Mucosa of stomach (tissue), 1 donor: ENCODE results near the gene MGAT4B.
A peak's percentile ranks its signal among the peaks of the same experiment; 100 is the strongest.

Source experiments
- H3K27me3 ChIP-seq: one replicate; pipeline ENCODE4 v1.7.0; 2013; ENCODE audit warnings: mild to moderate bottlenecking, low read length; ENCODE audit not compliant: control insufficient read depth, insufficient read depth
- H3K36me3 ChIP-seq: one replicate; pipeline ENCODE4 v1.7.0; 2013; ENCODE audit warnings: low read length; ENCODE audit not compliant: control insufficient read depth, insufficient read depth
- H3K4me1 ChIP-seq: one replicate; pipeline ENCODE4 v1.7.0; 2013; ENCODE audit warnings: mild to moderate bottlenecking, low read length; ENCODE audit not compliant: control insufficient read depth, insufficient read depth
- H3K4me3 ChIP-seq: one replicate; pipeline ENCODE4 v1.7.0; 2013; ENCODE audit warnings: low read length
- H3K9ac ChIP-seq: one replicate; pipeline ENCODE4 v1.7.0; 2013; ENCODE audit warnings: mild to moderate bottlenecking, low read length, moderate library complexity
- H3K9me3 ChIP-seq: one replicate; pipeline ENCODE4 v1.7.0; 2013; ENCODE audit warnings: mild to moderate bottlenecking, low read length, moderate library complexity; ENCODE audit not compliant: control insufficient read depth
- donor health status: Pancreatic carcinoma.

The MGAT4B gene

DNA sequence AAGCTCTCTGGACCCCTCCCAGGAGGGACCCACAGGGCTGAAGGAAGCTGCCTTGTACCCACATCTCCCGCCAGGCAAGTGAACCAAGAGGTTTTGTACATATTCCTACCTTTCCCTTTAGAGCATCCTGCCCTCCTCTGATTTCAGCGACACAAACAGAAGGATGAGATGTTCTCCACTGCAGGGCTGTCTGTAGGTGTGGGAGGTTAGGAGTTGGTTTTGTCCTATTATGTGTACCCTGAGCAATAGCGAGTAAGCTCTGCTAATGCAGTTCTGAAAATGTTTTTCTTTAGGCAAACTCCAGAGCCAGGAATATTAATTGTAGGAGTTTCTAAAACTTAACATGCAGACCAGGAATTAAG is 27.0 kb upstream of the MGAT4B start:
- Histone ChIP-seq H3K9ac (no peak overlapping the region), H3K4me3 (no peak overlapping the region), H3K4me1 (peaks cover 16% of the 10 kb centered on the region), H3K9me3 (no peaks in the 10 kb centered on the region), H3K27me3 (no peaks in the 10 kb centered on the region), H3K36me3 (peaks cover 52% of the 10 kb centered on the region)

DNA sequence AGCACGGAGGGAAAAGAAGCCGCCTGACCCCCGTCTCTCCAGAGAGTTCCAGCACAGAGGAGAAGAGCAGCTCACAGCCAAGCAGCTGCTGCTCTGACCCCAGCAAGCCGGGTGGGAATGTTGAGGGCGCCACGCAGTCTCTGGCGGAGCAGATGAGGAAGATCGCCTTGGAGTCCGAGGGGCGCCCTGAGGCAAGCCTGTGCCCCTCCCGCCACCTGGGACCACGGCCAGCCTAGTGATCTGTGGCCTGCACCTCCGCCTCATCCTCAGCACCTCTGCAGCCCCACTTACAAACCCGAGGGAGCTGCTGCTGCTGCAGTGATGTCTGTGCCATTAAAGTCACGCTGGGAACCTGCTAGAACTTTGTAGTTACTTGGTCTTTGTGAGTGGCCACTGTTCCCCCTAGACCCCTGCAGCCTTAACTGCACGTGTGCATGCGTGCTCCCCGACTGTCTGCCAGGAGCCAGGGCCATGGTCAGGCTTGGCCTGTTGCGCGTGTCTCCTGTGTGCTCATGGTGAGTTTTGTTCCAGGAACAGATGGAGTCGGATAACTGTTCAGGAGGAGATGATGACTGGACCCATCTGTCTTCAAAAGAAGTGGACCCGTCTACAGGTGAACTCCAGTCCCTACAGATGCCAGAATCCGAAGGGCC is 26.5 kb upstream of the MGAT4B start:
- Histone ChIP-seq H3K4me1 (peaks cover 16% of the 10 kb centered on the region), H3K9me3 (no peaks in the 10 kb centered on the region), H3K27me3 (no peaks in the 10 kb centered on the region), H3K36me3 (peaks cover 53% of the 10 kb centered on the region), H3K4me3 (no peak overlapping the region), H3K9ac (no peak overlapping the region)

DNA sequence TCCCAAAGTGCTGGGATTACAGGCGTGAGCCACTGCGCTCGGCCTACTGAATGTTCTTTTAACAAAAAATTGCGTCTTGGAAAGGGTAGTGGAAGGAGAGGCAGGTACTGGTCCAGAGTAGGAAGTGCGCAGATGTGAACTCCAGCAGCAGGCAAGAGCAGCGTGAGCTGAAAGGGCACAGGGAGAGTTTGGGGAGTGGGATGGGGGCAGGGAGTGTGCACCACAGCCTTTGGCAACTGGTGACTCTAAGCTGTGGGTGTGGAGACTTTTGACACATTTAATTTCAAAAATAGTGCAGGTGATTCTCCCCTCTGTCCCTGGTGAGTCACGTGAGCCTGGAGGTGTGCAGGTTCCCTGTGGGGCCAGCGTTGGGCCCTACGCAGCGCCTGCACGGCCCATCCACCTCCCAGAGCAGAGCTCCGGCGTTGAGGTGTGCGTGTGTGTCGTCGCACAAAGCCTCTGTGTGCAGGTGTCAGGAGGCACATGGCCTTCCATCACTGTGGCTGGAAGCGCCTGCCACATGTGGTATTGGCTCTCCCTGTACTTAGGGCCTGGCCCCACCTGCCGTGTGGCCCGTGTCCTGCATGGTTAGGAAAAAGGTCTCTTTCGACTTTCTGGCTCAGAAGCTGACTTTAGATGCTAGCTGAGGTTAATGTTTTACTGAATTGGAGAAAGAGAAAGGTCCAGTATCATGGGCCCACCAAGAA is 25.5 kb upstream of the MGAT4B start:
- H3K9ac ChIP-seq = no peak overlapping the region
- no peak overlapping the region for H3K4me3 ChIP-seq
- no peaks in the 10 kb centered on the region for H3K9me3 ChIP-seq
- peaks cover 43% of the 10 kb centered on the region for H3K36me3 ChIP-seq
- no peaks in the 10 kb centered on the region for H3K27me3 ChIP-seq
- H3K4me1 ChIP-seq = peaks cover 13% of the 10 kb centered on the region

DNA sequence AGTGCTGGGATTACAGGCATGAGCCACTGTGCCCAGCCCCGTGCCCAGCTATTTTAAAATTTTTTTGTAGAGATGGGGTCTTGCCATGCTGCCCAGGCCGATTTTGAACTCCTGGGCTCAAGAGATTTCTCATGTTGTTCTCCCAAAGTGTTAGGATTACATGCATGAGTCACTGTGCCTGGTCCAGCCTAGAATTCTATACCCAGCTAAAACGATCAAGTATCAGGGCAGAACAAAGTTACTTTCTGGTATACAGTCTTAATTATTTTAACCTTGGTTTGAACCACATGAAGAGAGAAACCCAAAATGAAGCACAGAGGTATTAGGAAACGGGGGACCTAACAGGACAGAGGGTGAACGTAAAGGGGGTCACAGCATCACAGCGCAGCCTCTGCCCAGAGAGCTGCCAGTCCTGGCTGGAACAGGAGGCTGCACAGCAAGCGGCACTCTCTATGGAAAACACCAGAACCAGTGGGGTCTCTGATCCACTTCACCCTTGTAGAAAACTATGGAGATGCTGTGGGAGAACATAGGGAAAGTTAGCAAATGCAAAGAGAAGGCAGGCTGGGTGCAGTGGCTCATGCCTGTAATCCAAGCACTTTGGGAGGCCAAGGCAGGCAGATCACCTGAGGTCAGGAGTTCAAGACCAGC is 24.3 kb upstream of the MGAT4B start:
- Histone ChIP-seq H3K4me1 (peaks cover under 1% of the 10 kb centered on the region), H3K36me3 (peaks cover 39% of the 10 kb centered on the region), H3K4me3 (no peak overlapping the region), H3K9ac (no peak overlapping the region), H3K27me3 (no peaks in the 10 kb centered on the region), H3K9me3 (no peaks in the 10 kb centered on the region)

DNA sequence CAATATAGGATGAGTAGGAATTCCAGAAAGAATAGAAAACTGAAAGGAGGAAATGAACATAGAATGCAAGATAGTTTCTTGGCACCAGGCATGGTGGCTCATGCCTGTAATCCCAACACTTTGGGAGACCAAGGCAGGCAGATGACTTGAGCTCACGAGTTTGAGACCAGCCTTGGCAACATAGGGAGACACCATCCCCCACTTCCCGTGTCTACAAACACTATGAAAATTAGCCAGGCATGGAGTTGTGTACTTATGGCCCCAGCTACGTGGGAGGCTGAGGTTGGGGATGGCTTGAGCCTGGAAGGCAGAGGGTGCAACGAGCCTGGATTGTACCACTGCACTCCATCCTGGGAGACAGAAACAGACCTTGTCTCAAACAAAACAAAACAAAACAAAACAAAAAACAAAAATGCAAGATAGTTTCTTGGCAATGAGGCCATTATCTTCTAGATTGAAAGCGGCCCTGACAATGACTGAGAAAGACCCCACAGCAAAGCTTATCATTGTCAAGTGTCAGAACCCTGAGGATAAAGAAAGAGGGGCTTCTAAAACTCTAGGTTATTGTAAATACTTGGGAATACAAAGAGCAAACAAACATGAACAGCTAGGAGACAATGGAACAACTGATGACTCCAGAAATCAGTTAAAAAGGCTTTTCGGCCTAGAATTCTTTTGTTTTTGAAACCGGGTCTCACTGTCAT is 23.2 kb upstream of the MGAT4B start:
- Histone ChIP-seq H3K27me3 (no peaks in the 10 kb centered on the region), H3K4me3 (no peak overlapping the region), H3K36me3 (peaks cover 45% of the 10 kb centered on the region), H3K4me1 (peaks cover 7% of the 10 kb centered on the region), H3K9me3 (no peaks in the 10 kb centered on the region), H3K9ac (no peak overlapping the region)

DNA sequence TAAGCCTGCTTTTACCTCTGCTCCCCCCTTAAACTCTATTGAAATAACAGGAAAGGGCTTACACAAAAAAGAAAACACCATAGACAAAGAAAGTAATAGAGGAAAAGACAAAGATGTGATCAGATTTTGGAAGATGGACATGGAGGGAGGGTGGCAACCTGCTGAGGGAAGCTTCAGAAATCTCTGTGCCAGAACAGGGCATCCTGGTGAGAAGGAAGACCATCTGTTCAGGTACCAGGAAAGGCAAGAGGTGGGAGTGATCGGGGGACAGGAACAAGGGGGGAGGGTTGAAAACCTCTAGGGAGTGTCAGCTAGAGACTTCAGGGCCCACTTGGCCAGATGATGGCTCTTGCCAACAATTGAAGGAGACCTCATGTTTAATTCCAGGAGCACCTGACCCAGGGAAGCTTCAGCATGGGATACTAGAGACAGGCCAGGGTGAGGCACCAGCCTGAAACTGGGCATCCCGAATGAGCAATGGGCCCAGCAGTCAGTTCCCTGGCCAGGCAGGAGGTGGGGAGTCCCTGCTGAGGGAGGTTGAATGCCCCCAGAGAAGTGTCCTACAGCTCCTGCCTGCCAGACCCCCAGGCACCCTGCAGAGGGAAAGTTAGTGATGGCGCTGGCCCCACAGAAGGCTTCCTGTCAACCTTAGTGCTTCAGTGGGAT is 22.2 kb upstream of the MGAT4B start:
- Histone ChIP-seq H3K36me3 (peaks cover 44% of the 10 kb centered on the region), H3K4me1 (peaks cover 17% of the 10 kb centered on the region), H3K9ac (peak overlapping the region; percentile 14), H3K4me3 (no peak overlapping the region), H3K9me3 (no peaks in the 10 kb centered on the region), H3K27me3 (no peaks in the 10 kb centered on the region)

DNA sequence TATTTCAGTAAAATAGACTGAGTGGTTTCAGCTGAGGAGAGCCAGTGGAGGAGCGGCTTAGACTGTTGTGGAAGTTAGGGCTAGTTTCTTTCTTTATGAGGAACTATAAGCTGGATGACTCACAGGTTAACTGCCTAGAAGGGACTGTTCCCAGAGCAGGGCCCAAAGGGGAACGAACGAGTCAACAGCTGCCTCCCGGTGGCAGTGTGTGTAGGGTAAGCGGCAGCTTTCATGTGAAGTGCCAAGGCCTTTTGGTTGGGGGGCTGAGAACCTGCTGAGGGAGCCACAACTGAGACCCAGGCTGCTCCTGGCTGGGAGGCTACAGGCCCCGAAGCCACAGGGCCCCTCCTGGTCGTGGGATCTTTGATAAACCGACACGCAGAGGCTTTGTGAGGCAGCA is 21.0 kb upstream of the MGAT4B start:
- Histone ChIP-seq H3K4me1 (peaks cover 29% of the 10 kb centered on the region), H3K27me3 (no peaks in the 10 kb centered on the region), H3K4me3 (no peak overlapping the region), H3K9ac (no peak overlapping the region), H3K9me3 (no peaks in the 10 kb centered on the region), H3K36me3 (peaks cover 34% of the 10 kb centered on the region)

DNA sequence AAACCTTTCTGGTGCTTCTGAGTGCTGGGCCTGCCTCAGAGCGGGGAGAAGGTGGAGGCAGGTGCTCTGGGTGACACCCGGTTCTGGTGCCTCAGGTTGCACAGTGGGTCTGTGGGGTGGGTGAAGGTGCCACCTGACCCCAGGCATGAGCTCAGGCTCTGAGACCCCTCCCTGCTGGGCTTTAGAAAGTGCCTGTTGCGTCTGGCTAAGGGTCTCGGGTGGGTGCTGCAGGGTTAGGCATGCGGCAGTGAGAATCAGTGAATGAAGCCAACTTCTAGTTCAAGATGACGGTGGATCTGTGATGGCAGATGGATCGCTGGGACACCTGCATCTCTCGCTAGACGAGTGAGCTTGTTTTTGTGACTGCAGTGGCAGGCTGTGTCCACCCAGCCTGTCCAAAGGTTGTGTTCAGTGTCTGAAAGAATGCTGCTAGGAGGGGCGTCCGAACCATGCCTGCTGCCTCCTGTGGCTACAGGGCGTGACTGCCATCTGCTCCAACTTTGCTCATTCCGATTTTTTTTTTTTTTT is 19.1 kb upstream of the MGAT4B start:
- no peaks in the 10 kb centered on the region for H3K27me3 ChIP-seq
- H3K9ac ChIP-seq = no peak overlapping the region
- H3K4me1 ChIP-seq = peaks cover 37% of the 10 kb centered on the region
- peaks cover 21% of the 10 kb centered on the region for H3K36me3 ChIP-seq
- no peak overlapping the region for H3K4me3 ChIP-seq
- no peaks in the 10 kb centered on the region for H3K9me3 ChIP-seq

DNA sequence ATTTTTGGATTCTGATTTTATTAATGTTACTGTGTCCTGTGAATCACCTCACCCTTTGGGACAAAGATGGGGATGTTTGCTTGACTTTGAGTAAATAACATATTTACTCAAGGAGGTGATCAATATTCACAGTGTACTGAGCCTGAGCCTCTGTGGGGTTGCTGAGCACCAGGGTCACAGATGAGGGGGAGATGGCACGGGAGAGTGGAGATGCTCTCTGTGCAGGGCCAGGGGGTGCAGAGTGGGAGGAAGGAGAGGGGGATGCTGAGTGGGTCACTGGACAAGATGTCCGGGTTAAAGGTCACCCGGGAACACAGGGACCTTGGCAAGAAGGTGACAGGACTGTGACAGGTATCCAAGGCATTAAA is 18.1 kb upstream of the MGAT4B start:
- no peak overlapping the region for H3K9ac ChIP-seq
- peaks cover 45% of the 10 kb centered on the region for H3K4me1 ChIP-seq
- H3K27me3 ChIP-seq = no peaks in the 10 kb centered on the region
- peaks cover 17% of the 10 kb centered on the region for H3K36me3 ChIP-seq
- H3K9me3 ChIP-seq = no peaks in the 10 kb centered on the region
- H3K4me3 ChIP-seq = no peak overlapping the region

DNA sequence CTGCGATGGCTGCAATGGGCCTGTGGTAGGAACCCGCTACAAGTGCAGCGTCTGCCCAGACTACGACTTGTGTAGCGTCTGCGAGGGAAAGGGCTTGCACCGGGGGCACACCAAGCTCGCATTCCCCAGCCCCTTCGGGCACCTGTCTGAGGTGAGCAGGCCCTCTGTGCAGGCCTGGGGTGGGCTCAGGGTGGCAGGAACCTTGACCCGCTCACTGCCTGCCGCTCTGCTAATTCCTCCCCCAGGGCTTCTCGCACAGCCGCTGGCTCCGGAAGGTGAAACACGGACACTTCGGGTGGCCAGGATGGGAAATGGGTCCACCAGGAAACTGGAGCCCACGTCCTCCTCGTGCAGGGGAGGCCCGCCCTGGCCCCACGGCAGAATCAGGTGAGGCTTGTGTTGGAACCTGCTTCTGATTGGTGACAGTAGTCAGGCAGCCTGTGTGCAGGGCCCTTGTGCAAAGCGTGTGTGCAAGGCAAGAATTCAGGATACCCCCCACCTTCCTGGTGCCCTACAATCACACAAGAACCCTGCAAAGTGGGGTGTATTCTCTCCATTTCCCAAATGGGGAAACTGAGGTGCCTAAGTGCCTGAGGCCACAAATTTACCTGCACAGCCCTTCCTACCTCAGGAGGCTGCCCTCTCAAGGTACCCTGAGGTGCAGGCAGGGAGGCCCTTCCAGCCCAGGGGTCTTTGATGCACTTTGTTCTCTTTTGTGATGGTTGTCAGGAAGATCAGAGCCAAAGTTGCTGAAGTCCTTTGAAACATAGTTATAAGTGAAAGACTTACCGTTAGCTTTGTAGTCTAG is 17.5 kb upstream of the MGAT4B start:
- Histone ChIP-seq H3K4me1 (peaks cover 51% of the 10 kb centered on the region), H3K27me3 (no peaks in the 10 kb centered on the region), H3K9me3 (no peaks in the 10 kb centered on the region), H3K9ac (peak overlapping the region; percentile 32), H3K36me3 (peaks cover 14% of the 10 kb centered on the region), H3K4me3 (no peak overlapping the region)

DNA sequence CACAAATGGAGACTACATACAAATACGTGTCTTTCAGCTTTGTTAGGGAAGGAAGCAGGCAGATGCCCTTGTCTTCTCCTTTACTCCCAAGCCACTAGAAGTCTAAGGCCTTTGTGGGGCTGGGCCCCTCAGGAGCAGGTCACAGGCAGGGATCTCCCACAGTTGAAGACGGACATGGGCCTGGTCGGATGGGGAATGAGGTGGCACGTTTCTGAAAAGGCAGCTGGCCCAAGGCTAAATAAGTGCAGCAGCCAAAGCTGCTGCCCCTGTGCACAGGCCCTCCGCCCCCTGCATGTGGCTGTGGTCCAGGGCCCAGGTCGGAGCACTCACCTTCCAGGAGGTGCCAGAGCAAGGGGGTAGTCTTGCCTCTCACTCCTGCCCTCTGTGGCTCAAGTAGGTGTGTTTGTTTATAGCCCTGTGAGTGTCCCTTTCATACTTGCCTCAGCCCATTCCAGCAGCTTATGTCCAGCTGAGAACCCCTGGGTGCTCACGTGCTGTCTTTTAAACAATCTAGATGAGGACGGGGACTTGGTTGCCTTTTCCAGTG is 15.9 kb upstream of the MGAT4B start:
- Histone ChIP-seq H3K36me3 (peaks cover 11% of the 10 kb centered on the region), H3K27me3 (no peaks in the 10 kb centered on the region), H3K4me3 (peak overlapping the region; percentile 57), H3K9ac (peak overlapping the region; percentile 97), H3K4me1 (peaks cover 64% of the 10 kb centered on the region), H3K9me3 (no peaks in the 10 kb centered on the region)
